Measurements from ENCODE around the gene PKN1.

DNA sequence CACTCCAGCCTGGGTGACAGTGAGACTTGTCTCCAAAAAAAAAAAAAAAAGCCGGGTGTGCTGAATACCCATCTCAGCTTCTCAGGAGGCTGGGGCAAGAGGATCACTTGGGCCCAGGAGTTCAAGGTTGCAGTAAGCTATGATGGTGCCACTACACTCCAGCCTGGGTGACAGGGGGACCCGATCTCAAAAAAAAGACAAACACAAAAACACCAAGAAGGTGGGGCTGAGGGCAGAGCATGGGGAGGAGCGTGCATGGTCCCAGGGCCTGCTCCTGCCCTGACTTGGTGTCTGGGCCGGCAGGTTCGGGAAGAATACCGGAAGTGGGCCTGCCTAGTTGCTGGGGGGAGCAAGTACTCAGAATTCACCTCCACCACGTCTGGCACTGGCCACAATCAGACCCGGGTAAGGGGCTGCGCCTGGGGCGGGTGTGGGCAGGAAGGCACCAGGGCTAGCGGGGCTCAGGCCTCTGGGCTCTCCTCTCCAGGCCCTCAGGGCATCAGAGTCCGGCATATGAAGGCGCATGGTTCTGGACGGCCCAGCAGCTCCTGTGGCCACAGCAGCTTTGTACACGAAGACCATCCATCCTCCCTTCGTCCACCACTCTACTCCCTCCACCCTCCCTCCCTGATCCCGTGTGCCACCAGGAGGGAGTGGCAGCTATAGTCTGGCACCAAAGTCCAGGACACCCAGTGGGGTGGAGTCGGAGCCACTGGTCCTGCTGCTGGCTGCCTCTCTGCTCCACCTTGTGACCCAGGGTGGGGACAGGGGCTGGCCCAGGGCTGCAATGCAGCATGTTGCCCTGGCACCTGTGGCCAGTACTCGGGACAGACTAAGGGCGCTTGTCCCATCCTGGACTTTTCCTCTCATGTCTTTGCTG is 25.3 kb upstream of the PKN1 start:
- TF ChIP-seq, protein P1, sequence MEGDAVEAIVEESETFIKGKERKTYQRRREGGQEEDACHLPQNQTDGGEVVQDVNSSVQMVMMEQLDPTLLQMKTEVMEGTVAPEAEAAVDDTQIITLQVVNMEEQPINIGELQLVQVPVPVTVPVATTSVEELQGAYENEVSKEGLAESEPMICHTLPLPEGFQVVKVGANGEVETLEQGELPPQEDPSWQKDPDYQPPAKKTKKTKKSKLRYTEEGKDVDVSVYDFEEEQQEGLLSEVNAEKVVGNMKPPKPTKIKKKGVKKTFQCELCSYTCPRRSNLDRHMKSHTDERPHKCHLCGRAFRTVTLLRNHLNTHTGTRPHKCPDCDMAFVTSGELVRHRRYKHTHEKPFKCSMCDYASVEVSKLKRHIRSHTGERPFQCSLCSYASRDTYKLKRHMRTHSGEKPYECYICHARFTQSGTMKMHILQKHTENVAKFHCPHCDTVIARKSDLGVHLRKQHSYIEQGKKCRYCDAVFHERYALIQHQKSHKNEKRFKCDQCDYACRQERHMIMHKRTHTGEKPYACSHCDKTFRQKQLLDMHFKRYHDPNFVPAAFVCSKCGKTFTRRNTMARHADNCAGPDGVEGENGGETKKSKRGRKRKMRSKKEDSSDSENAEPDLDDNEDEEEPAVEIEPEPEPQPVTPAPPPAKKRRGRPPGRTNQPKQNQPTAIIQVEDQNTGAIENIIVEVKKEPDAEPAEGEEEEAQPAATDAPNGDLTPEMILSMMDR (IDR thresholded peaks at IDR 0.05): no peak
- TF ChIP-seq POLR2A (IDR thresholded peaks at IDR 0.05): no peak

All from uterus (tissue), 2 donors.